ENCODE data around the gene TET3. TPM values are rescaled to one million over a fixed set of nuclear protein-coding genes. Genes with fewer than 3 reads are reported as not detected.

Gene TET3
- total and polyA plus RNA-seq, 2 of the 8 experiments (the other 6 are each of a cell fraction or from before 2014, with no cell fraction given), result 4.5 to 21.1 TPM

- Histone ChIP-seq H2BK120ac (replicated peaks; ENCODE audit: low read depth, low read length) (no peak overlapping the region), H4K91ac (replicated peaks; ENCODE audit: insufficient read length, low read length) (no peak overlapping the region), H2BK15ac (ENCODE audit: low read length) (no peak overlapping the region), H2BK12ac (ENCODE audit: low read depth, low read length) (0 out of 2 replicates have a peak overlapping the region, but pooled peaks have one; percentile 60), H2AFZ (ENCODE audit: low read length) (no peak overlapping the region), H3K18ac (ENCODE audit: extremely low read depth, low read length) (no peak overlapping the region), H2BK5ac (ENCODE audit: low read depth, low read length) (no peak overlapping the region), H3K9me3 (ENCODE audit: insufficient read depth in 2 of 2, low read depth in 1 of 2, low read length in 1 of 2) (no peaks in the 10 kb centered on the region), H2AK5ac (ENCODE audit: low read depth, low read length) (0 out of 2 replicates have a peak overlapping the region, but pooled peaks have one; percentile 44), H3K36me3 (ENCODE audit: control insufficient read depth in 2 of 4, insufficient read depth in 4 of 4, low read length in 3 of 4) (no peaks in the 10 kb centered on the region), H3K4me3 (ENCODE audit: extremely low read depth in 1 of 4, insufficient read depth in 2 of 4, low read depth in 3 of 4, low read length in 4 of 4) (no peak overlapping the region), H3K79me1 (ENCODE audit: low read depth, low read length) (peaks cover 14% of the 10 kb centered on the region), H3K23ac (ENCODE audit: insufficient read length) (no peak overlapping the region), H3K4me2 (ENCODE audit: insufficient read depth in 1 of 2, low read depth in 2 of 2, low read length in 2 of 2) (no peak overlapping the region), H4K5ac (ENCODE audit: insufficient read length, low read depth, low read length) (no peak overlapping the region), H3K9ac (replicated peaks in 1 of 4; ENCODE audit: extremely low read depth in 1 of 4, low read depth in 3 of 4, low read length in 3 of 4) (no peak overlapping the region), H3K4me1 (replicated peaks in 1 of 4; ENCODE audit: control insufficient read depth in 3 of 4, insufficient read depth in 4 of 4, low read length in 3 of 4) (peaks cover 4 to 11% (median 5%) of the 10 kb centered on the region in 4 experiments), H3K56ac (replicated peaks; ENCODE audit: insufficient read length, low read depth, low read length) (no peak overlapping the region), H3K23me2 (ENCODE audit: low read depth, low read length) (no peaks in the 10 kb centered on the region; the same call in 1 of the 2 replicates), H3K4ac (replicated peaks; ENCODE audit: insufficient read length, low read depth, low read length) (no peak overlapping the region), H3K27me3 (replicated peaks in 1 of 4; ENCODE audit: control insufficient read depth in 3 of 4, extremely low read depth in 1 of 4, insufficient read depth in 3 of 4, low read length in 3 of 4) (no peaks in the 10 kb centered on the region), H4K20me1 (replicated peaks in 1 of 2; ENCODE audit: control insufficient read depth in 1 of 2, insufficient read depth in 2 of 2, low read length in 2 of 2) (peaks cover 4 to 10% of the 10 kb centered on the region in 2 experiments), H4K8ac (ENCODE audit: extremely low read depth, insufficient read depth, low read length) (peak overlapping the region; percentile 58; the same call in 1 of the 2 replicates), H3K14ac (ENCODE audit: insufficient read length) (no peak overlapping the region), H2BK20ac (ENCODE audit: low read length) (no peak overlapping the region), H3K79me2 (ENCODE audit: control insufficient read depth in 1 of 2, insufficient read depth in 2 of 2, low read length in 2 of 2) (peaks cover 0 to 78% of the 10 kb centered on the region in 2 experiments; a peak in 2 of 4 replicates), H3K27ac (ENCODE audit: low read depth, low read length) (0 out of 2 replicates have a peak overlapping the region, but pooled peaks have one; percentile 31)
- DNase-seq (ENCODE audit: low read depth in 1 of 2, low spot score in 2 of 2), result no peak
- ChIA-PET POLR2A (ENCODE audit: partially characterized antibody) (interaction anchor here (0.8 to 1.9 kb wide), 7 partner anchors 10 to 34 kb away, joined by 3 to 10 read pairs (median 4); no protein-coding TSS in a partner anchor), CTCF (ENCODE audit: partially characterized antibody) (interaction anchor here (0.8 to 2.3 kb wide), 8 partner anchors 11 to 120 kb away, joined by 3 to 6 read pairs (median 4); no protein-coding TSS in a partner anchor)
- FAIRE-seq, result no peak
- 94% methylated on average over 5 of the region's 5 CpGs; no CpG with 5 or more reads in 1 of the 2 experiments for WGBS, 2 experiments (ENCODE audit: extremely low coverage in 1 of 2, insufficient coverage in 1 of 2, insufficient read length in 1 of 2, insufficient replicate concordance in 2 of 2, low coverage in 1 of 2, low lambda C conversion rate in 2 of 2, missing lambda C conversion rate in 1 of 2)
- TF ChIP-seq E2F6 (IDR thresholded peaks at IDR 0.05) (no peak), RAD21 (IDR thresholded peaks at IDR 0.05 in 1 of 2, conservative IDR thresholded peaks at IDR 0.05 in 1 of 2; ENCODE audit: low read depth in 2 of 2, low read length in 2 of 2) (no peak), BACH1 (IDR thresholded peaks at IDR 0.05; ENCODE audit: low read length) (no peak), ZNF274 (IDR thresholded peaks at IDR 0.05; ENCODE audit: borderline replicate concordance, extremely low read depth, low read length) (no peak), SUZ12 (IDR thresholded peaks at IDR 0.05; ENCODE audit: low read length) (no peak), SRF (IDR thresholded peaks at IDR 0.05; ENCODE audit: low read depth, low read length) (no peak), SP2 (IDR thresholded peaks at IDR 0.05; ENCODE audit: low read length) (no peak), TEAD4 (IDR thresholded peaks at IDR 0.05; ENCODE audit: low read depth, low read length) (no peak), SP1 (IDR thresholded peaks at IDR 0.05; ENCODE audit: low read depth, low read length) (no peak)
Measured at GRCh38 chr2:74019516-74019915, 34.8 kb downstream of the TET3 start.

Measured in H1 (cell line).